Adrenal gland (tissue), 5 donors: Measurements from ENCODE around the gene MYO5B.

Experiments used
- CTCF ChIP-seq, 6 experiments: fragments of 450-650 bp in 4 of 6; fragments of 200-600 bp in 2 of 6; sonication (generic) in 1 of 6; IDR thresholded peaks; 1 replicate in 5 of 6; 2 replicates in 1 of 6; pipeline versions ENCODE4 v1.5.1 to v1.8.0; 2016 to 2021; ENCODE audit warnings: antibody characterized with exemption in 6 of 6, mild to moderate bottlenecking in 2 of 6, moderate library complexity in 1 of 6
- POLR2A ChIP-seq, 2 donors: fragments of 450-650 bp; IDR thresholded peaks; one replicate each; pipeline ENCODE4 v1.6.1; 2017; ENCODE audit warnings: antibody characterized with exemption in 2 of 2, mild to moderate bottlenecking in 2 of 2, moderate library complexity in 1 of 2
- donor health status: DM: no; HTN: no; CAD: no.

GRCh38 chr18:49911427-49911826, 283.5 kb downstream of the MYO5B start:
- TF ChIP-seq CTCF (IDR thresholded peaks at IDR 0.05): no peak
- no peak for TF ChIP-seq POLR2A (IDR thresholded peaks at IDR 0.05)
